ENCODE measurements around the gene STK11IP. TPM values are rescaled to one million over a fixed set of nuclear protein-coding genes. Genes with fewer than 3 reads are reported as not detected.
A peak's percentile ranks its signal among the peaks of the same experiment; 100 is the strongest.

The STK11IP gene
- total and polyA plus RNA-seq, 10 of the 15 experiments (the other 5 are each of a cell fraction or from before 2014, with no cell fraction given): 0.42 to 24.0 (median 11.4) TPM

DNA sequence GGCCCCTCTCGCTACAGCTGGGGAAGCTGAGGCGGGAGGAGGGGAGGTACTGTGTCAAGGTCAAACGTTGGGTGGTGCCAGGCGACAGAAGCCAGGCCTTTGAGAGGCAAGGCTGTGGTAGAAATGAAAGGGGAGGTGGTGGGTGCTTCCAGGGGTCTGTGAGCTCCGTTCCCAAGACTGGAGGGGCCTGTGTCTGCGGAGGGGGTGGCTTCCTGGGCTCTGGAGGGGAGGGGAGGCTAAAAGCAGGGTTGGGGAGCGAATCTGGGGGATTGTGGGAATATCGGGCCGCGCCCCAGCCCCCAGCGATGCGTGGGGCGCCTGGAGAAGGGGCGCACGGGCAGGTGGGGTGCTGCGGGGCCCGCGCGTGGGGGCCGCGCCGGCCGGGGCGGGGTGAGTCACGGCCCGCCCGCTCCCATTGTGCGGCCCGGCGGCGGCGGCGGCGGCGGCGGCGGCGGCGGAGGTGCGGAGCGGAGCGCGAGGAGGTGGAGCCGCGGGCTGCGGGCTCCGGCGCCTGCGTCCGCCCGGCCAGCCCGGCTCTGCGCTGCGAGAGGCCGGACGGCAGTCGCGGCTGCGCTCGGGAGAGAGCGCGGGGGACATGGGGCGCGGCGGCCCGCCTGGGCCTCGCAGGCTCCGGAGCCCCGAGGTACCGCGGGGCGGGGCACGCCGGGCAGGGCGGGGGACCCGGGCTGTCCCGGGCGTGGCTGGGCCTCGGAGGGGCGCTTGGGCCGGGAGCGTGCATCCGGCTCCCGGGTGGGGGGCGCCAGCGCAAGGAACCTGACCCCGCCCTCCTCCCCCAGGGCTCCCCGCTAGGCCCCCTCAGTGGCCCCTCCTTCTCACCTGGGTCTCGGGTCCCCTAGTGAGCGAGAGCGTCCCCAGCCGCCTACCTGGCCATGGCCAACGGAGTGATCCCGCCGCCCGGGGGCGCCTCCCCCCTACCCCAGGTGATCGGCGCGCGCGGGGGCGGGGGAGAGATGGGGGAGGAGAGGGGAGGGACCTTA lies 29.7 kb downstream of the STK11IP start, which contains the start of gene SLC4A3:
SLC4A3 (plus strand) TSS at position 528 of the 998 bp plus-strand sequence; CDS start at position 891, 363 bp downstream.
- H3K9me3 ChIP-seq (replicated peaks; ENCODE audit: control insufficient read depth, insufficient read depth, low read length): no peaks in the 10 kb centered on the region; the same call in 2 of the 3 replicates
- in situ Hi-C loops (cut with MboI): no loop called here
- H3K4me3 ChIP-seq: no peak within 1 kb of the TSS
- 22% methylated on average over 20 of the region's 103 CpGs for WGBS (ENCODE audit: insufficient coverage, insufficient replicate concordance, low lambda C conversion rate, missing lambda C conversion rate)
- H2AFZ ChIP-seq (ENCODE audit: control insufficient read depth, low read depth, low read length): no peak within 1 kb of the TSS; the same call in 1 of the 2 replicates
- H3K79me2 ChIP-seq (ENCODE audit: control insufficient read depth, insufficient read depth, low read length): no peaks in the 10 kb centered on the region
- SMC1A ChIA-PET (ENCODE audit: uncharacterized antibody, unreplicated experiment): no interaction called here
- no peak for FAIRE-seq
- H4K20me1 ChIP-seq (ENCODE audit: control insufficient read depth, insufficient read depth): no peaks in the 10 kb centered on the region; the same call in 1 of the 2 replicates
- CTCF ChIA-PET: no interaction called here
- intact Hi-C loops (cut with micrococcal nuclease; ENCODE audit: unreplicated experiment): no loop called here
- peaks cover 4 to 6% of the 10 kb centered on the region in 2 experiments for H3K27me3 ChIP-seq (replicated peaks in 1 of 2; ENCODE audit: control insufficient read depth in 2 of 2, insufficient read depth in 2 of 2, low read length in 1 of 2)
- POLR2A ChIA-PET: no interaction called here
- peak; percentile 34 for ATAC-seq
- no peak for DNase-seq (ENCODE audit: low read depth, low spot score)
- no peak within 1 kb of the TSS for H3K9ac ChIP-seq (ENCODE audit: control insufficient read depth, insufficient read depth, low read length)
- RAD21 ChIA-PET (ENCODE audit: unreplicated experiment): no interaction called here
- BruUV-seq (replicated peaks): no TSS peak
- H3K27ac ChIP-seq (ENCODE audit: control insufficient read depth, insufficient read depth): no peak within 1 kb of the TSS
- peak within 1 kb of the TSS; percentile 33; the same call in 1 of the 2 replicates for H3K4me2 ChIP-seq (ENCODE audit: control insufficient read depth, insufficient read depth)
- no peaks in the 10 kb centered on the region for H3K36me3 ChIP-seq (ENCODE audit: control insufficient read depth in 2 of 2, insufficient read depth in 2 of 2, low read length in 1 of 2)
- H3K4me1 ChIP-seq (ENCODE audit: control insufficient read depth, insufficient read depth, low read length): no peaks in the 10 kb centered on the region
- TF ChIP-seq SUZ12 (IDR thresholded peaks at IDR 0.05; ENCODE audit: unreplicated experiment) (peak; percentile 46), KAT2A (conservative IDR thresholded peaks at IDR 0.05; ENCODE audit: control insufficient read depth, low read depth, low read length) (no peak), IKZF1 (conservative IDR thresholded peaks at IDR 0.05) (no peak)
- TF ChIP-seq, protein P1, sequence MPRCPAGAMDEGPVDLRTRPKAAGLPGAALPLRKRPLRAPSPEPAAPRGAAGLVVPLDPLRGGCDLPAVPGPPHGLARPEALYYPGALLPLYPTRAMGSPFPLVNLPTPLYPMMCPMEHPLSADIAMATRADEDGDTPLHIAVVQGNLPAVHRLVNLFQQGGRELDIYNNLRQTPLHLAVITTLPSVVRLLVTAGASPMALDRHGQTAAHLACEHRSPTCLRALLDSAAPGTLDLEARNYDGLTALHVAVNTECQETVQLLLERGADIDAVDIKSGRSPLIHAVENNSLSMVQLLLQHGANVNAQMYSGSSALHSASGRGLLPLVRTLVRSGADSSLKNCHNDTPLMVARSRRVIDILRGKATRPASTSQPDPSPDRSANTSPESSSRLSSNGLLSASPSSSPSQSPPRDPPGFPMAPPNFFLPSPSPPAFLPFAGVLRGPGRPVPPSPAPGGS (IDR thresholded peaks at IDR 0.05; ENCODE audit: borderline replicate concordance, insufficient read depth, low read depth, low read length, poor library complexity, severe bottlenecking): no peak
